ENCODE results near the gene PHETA1.
"Not testable (repeated sequence)": the region's sequence is repeated elsewhere in the genome, so short reads cannot be mapped to it uniquely, and the experiment has no call there.

The PHETA1 gene

DNA sequence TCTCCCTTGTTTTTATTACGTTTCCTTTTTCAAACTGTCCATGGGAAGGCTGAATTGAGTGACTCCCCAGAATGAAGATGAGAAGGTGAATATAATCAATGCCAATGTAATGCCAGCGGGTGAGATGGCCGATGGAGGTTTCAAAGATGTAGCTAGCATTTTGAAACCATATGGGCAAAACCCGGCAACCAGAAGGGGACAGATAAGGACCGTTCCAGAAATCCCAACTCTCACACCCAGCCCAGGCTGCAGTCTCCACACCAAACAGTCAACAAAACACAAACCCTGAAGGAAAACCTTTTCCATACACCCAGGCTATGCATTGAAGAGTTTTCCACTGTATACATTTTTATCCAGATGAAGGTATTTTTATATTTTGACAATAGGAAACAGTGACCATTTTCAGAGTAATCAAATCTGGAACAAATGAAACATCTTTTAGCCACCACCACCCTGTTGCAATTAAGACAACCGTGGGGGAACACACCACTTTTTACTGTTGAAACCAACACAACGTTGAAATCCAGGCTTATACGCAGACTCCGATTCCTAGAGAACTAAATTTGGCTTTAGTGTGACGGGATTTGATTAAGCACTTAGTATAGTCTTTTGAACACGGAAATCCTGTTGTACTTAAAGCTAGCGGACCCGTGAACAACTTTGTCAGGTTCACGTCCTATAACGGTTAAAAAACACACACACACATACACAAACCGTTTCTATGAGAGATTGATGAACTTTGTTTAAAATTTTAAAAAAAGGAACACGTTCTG is 19.0 kb downstream of the PHETA1 start:
- Mint-ChIP-seq H3K4me3 (no peak overlapping the region), H3K27ac (no peak overlapping the region), H3K9me3 (no peaks in the 10 kb centered on the region), H3K27me3 (no peaks in the 10 kb centered on the region), H3K4me1 (no peaks in the 10 kb centered on the region), H3K36me3 (no peaks in the 10 kb centered on the region)

DNA sequence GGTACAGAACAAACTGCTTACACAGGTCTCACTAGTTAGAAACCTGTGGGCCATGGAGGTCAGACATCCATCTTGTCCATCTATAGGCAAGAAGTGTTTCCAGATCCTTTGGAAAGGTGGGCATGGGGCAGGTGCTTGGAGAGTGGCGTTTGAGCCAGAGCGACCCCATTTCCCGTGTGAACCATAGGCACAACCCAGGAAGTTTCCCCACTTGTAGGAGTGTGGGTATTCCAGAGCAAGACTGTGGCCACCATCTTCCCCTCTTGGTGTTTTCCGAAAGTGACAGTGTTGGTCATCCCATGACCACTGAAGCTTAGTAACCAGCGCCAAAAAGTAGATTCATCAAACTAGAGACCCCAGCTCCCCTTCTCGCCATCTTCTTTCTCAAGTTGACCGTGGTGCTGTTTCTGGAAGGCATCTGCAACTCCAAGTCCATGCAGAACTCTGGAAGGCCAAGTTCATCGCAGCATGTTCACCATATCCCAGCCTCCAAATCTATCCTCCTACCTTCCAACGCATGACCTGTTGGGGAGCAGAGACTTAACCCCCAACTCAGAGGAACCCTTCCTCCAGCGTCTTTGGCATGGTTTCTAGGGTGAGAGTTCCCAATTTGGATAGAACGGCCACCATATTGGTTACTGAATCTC is 19.7 kb downstream of the PHETA1 start:
- Mint-ChIP-seq H3K4me3 (no peak overlapping the region), H3K36me3 (no peaks in the 10 kb centered on the region), H3K4me1 (no peaks in the 10 kb centered on the region), H3K27ac (no peak overlapping the region), H3K9me3 (no peaks in the 10 kb centered on the region), H3K27me3 (no peaks in the 10 kb centered on the region)

DNA sequence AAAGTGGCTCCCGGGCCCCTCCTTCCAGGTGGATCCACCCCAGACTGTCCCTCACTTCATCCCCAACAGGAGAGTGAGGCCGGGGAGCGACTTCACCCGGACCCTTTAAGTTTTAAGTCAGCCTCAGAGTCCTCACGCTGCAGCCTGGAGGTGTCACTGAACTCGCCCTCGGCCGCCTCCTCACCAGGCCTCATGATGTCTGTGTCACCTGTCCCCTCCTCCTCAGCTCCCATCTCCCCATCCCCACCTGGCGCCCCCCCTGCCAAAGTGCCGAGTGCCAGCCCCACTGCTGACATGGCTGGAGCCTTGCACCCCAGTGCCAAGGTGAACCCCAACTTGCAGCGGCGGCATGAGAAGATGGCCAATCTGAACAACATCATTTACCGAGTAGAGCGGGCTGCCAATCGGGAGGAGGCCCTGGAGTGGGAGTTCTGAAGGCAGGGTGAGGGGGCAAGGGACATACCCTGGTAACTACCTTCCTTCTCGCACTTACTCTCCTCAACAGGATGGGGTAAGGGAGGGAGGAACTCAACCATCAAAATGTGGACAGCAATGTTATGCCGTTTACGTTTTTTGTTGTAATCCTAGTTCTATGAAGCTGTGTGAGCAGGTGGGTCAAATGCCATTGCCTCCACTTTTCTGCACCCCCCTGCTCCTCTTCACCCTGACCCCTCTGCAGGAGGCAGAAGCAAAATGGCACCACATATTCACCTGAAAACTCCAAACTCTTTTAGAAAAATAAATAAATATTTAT is 20.8 kb downstream of the PHETA1 start:
- no peak overlapping the region for H3K4me3 Mint-ChIP-seq
- H3K4me1 Mint-ChIP-seq = no peaks in the 10 kb centered on the region

DNA sequence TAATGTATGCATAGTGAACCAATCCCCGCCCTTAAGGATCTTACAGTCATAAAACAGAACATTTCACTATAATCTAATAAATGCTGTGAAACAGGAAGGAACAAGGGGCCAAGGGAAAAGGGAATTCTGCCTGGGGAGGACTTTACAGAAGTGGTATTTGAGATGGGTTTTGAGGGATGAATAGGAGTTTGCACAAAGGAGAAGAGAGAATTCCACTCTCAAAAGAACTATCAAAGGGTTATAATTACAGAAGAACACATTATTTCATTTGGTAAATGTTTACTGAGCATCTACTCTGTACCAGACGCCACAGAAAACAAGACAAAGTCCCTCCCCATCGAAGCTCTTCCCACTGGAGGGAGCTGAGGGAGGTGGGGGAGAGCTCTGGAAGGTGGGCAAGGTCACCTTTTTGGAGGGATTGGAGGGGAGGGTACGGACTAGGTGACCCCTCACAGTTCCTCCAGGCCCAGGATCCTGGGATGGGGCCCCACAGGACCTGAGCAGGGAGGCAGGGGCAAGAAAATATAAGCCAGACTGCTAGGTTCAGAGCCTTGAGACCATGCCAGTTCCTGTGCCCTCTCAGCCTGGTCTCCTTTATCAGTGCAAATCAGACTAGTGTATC is 24.5 kb downstream of the PHETA1 start:
- H3K36me3 Mint-ChIP-seq = peaks cover 3% of the 10 kb centered on the region
- H3K4me1 Mint-ChIP-seq = no peaks in the 10 kb centered on the region
- H3K27ac Mint-ChIP-seq = no peak overlapping the region
- H3K4me3 Mint-ChIP-seq = no peak overlapping the region
- H3K27me3 Mint-ChIP-seq = no peaks in the 10 kb centered on the region
- H3K9me3 Mint-ChIP-seq = no peaks in the 10 kb centered on the region

More for the DNA sequence above, 20.8 kb downstream of the PHETA1 start:
- H3K27me3 Mint-ChIP-seq = no peaks in the 10 kb centered on the region
- no peaks in the 10 kb centered on the region for H3K9me3 Mint-ChIP-seq
- H3K27ac Mint-ChIP-seq = no peak overlapping the region
- no peaks in the 10 kb centered on the region for H3K36me3 Mint-ChIP-seq

DNA sequence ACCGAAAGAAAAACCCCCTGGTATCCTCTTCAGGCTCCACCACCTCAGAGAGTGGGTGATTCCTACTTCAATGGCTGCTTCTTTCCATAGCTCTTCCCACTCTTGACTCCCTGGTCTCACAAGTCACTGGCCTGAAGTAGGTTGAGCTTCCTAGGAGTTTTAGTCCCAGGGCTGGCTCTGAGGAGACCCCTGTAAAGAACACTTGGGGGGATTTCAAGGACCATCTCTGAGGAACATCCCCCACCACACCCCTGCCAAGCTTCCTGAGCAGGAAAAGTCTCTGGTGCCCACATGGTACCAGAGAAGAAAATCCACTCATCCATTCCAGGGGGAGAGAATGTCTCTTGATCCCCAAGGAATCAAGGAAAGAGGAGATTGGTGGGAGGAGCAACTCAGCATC is 25.7 kb downstream of the PHETA1 start:
- H3K27me3 Mint-ChIP-seq = no peaks in the 10 kb centered on the region
- H3K4me3 Mint-ChIP-seq = no peak overlapping the region
- H3K27ac Mint-ChIP-seq = no peak overlapping the region
- H3K36me3 Mint-ChIP-seq = peaks cover 3% of the 10 kb centered on the region
- no peaks in the 10 kb centered on the region for H3K4me1 Mint-ChIP-seq
- no peaks in the 10 kb centered on the region for H3K9me3 Mint-ChIP-seq

DNA sequence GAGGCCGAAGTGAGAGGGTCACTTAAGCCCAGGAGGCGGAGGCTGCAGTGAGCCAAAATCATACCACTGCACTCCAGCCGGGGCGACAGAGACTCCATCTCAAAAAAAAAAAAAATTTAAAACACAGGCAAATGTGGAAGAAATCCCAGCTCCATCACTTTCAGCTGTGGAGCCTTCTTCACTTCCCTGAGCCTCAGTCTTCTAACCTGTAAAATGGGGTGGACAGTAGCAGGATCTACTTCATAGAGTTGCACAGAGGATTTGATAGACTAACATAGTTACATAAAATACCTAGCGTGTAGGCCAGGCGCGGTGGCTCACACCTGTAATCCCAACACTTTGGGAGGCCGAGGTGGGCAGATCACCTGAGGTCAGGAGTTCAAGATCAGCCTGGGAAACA is 26.5 kb downstream of the PHETA1 start:
- H3K36me3 Mint-ChIP-seq = peaks cover 3% of the 10 kb centered on the region
- H3K4me3 Mint-ChIP-seq = no peak overlapping the region
- H3K4me1 Mint-ChIP-seq = no peaks in the 10 kb centered on the region
- H3K27ac Mint-ChIP-seq = no peak overlapping the region
- no peaks in the 10 kb centered on the region for H3K9me3 Mint-ChIP-seq
- H3K27me3 Mint-ChIP-seq = no peaks in the 10 kb centered on the region

DNA sequence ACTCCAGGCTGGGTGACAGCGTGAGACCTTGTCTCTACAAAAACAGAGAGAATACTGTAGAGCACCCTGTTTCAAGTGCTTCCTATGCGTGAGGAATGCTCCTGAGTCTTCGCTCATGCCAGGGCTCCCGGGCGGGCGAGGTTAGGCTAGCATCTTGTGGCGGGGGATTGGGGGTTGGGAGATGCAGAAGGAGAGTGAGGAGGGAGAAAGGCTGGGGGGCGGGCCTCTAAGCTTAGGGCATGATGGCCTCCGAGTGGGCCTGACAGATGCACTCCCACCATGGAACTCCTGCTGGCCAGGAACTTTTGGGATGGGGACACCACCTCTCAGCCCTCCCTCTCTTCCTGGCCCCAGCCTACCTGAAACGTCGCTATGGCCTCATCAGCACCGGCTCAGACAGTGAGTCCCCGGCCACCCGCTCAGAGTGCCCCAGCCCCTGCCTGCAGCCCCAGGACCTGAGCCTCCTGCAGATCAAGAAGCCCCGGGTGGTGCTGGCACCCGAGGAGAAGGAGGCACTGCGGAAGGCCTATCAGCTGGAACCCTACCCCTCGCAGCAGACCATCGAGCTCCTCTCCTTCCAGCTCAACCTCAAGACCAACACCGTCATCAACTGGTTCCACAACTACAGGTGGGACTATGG is 27.3 kb downstream of the PHETA1 start:
- no peaks in the 10 kb centered on the region for H3K9me3 Mint-ChIP-seq
- H3K4me3 Mint-ChIP-seq = no peak overlapping the region
- no peak overlapping the region for H3K27ac Mint-ChIP-seq
- H3K27me3 Mint-ChIP-seq = no peaks in the 10 kb centered on the region
- no peaks in the 10 kb centered on the region for H3K4me1 Mint-ChIP-seq
- peaks cover 3% of the 10 kb centered on the region for H3K36me3 Mint-ChIP-seq

DNA sequence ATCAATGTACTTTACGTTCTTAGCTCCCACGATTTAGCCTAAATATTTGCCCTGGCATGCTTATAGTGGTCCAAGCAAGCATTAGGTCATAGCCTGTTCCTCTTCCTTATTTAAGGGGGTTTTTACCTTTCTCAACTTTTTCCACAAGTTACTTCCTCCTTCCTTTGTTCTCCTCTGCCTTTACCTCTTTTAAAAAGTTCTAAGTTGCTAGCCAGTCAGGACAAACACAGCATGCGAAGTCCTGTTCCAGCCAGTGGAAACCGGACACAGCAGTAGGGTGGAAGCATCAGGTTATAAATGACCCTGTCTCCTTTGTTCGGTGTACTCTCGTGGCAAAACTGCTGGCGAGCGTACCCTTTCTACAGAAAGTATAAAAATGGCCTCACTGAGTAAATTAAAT is 28.2 kb downstream of the PHETA1 start:
- H3K27me3 Mint-ChIP-seq, H3K27ac Mint-ChIP-seq, H3K36me3 Mint-ChIP-seq, H3K4me3 Mint-ChIP-seq, H3K4me1 Mint-ChIP-seq, H3K9me3 Mint-ChIP-seq: not testable (repeated sequence)

DNA sequence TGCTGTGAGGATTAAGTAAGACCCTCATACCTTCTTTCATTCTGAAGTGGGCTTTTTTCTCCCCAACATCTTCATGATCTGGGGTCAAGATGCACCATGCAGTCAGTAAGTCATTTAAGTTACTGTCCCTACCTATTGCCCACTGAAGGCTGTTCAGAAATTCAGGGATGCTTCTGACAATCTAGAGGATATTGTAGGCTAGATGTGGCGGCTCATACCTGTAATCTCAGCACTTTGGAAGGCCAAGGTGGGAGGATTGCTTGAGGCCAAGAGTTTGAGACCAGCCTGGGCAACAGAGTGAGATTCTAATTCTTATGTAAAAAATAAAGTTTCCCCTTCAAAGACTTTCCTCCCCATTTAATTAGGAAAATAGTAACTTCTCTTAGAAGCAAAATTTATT is 28.7 kb downstream of the PHETA1 start:
- H3K4me1 Mint-ChIP-seq = no peaks in the 10 kb centered on the region
- no peak overlapping the region for H3K27ac Mint-ChIP-seq
- no peak overlapping the region for H3K4me3 Mint-ChIP-seq
- no peaks in the 10 kb centered on the region for H3K27me3 Mint-ChIP-seq
- H3K9me3 Mint-ChIP-seq = no peaks in the 10 kb centered on the region
- H3K36me3 Mint-ChIP-seq = peaks cover 3% of the 10 kb centered on the region

DNA sequence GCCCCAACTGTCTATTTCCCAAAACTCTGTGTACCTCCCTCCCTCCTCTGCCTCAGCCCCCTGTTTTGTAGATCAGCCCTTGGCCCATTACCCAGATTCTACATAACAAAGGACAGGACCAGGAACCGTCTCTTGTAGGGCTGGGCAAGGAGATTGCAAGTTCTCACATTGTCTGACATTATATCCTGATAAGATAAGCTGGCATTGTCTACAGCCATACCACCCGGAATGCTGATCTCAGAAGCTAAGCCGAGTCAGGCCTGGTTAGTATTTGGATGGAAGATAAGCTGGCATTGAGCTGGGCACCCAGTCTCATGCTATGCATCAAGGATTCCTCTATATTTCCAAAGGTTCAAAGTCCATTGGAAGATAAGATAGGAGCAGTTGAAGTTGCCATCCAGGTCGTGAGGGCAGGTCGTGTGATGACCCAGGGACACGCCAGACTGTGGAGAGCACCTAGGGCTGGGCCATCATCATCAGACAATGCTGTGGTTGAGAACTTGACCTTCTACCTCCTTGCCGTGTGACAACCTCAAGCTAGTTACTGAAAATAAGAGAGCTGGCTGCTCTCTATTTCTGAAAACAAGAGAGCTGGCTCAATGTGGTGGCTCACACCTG is 29.5 kb downstream of the PHETA1 start:
- H3K4me1 Mint-ChIP-seq = no peaks in the 10 kb centered on the region
- H3K36me3 Mint-ChIP-seq = peaks cover 3% of the 10 kb centered on the region
- no peaks in the 10 kb centered on the region for H3K9me3 Mint-ChIP-seq
- no peaks in the 10 kb centered on the region for H3K27me3 Mint-ChIP-seq
- H3K4me3 Mint-ChIP-seq = no peak overlapping the region
- no peak overlapping the region for H3K27ac Mint-ChIP-seq

DNA sequence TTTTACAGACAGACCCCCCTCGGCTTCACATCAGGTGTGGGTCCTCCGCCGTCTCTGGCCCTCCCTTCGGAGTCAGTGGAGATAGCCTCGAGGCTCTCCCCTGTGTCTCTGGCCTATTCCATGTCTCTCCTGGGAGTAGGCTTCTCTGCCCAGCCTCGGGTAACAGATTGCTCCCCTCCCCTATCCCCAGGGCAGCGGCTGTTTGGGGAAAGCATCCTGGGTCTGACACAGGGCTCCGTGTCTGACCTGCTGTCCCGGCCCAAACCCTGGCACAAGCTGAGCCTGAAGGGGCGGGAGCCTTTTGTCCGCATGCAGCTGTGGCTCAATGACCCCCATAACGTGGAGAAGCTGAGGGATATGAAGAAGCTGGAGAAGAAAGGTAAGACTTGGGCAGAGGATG is 30.8 kb downstream of the PHETA1 start:
- Mint-ChIP-seq H3K9me3 (no peaks in the 10 kb centered on the region), H3K27ac (no peak overlapping the region), H3K4me3 (no peak overlapping the region), H3K27me3 (no peaks in the 10 kb centered on the region), H3K36me3 (peaks cover 3% of the 10 kb centered on the region), H3K4me1 (no peaks in the 10 kb centered on the region)

DNA sequence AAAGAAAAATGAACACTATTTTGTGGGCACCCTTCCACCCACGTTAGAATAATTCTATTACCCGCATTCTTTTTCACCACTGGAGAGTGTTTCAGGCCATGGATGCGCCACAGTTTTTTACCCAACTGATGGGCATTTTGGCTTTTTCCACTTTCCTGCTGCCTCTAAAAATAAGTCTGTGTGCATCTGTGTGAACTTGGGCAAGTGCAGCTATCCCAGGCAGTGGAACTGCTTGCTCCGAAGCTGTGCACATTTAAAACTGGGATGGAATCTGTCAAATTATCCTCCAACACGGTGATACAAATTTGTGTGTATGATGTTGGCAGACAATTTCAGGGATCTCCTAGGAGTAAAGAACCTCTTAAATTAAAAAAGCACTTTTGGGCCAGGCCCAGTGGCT is 31.5 kb downstream of the PHETA1 start:
- no peak overlapping the region for H3K4me3 Mint-ChIP-seq
- H3K9me3 Mint-ChIP-seq = no peaks in the 10 kb centered on the region
- H3K27me3 Mint-ChIP-seq = no peaks in the 10 kb centered on the region
- H3K4me1 Mint-ChIP-seq = no peaks in the 10 kb centered on the region
- H3K27ac Mint-ChIP-seq = no peak overlapping the region
- H3K36me3 Mint-ChIP-seq = peaks cover under 1% of the 10 kb centered on the region

DNA sequence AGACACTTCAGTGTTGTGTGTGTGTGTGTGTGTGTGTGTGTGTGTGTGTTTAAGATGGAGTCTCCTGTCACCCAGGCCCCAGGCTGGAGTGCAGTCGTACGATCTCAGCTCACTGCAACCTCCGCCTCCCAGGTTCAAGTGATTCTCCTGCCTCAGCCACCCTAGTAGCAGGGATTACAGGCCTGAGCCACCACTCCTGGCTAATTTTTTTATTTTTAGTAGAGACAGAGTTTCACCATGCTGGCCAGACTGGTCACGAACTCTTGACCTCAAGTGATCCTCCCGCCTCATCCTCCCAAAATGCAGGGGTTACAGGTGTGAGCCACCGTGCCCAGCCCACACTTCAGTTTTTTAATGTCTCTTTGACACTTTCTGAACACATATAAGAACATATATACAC is 32.5 kb downstream of the PHETA1 start:
- H3K27ac Mint-ChIP-seq, H3K4me1 Mint-ChIP-seq, H3K9me3 Mint-ChIP-seq, H3K4me3 Mint-ChIP-seq, H3K27me3 Mint-ChIP-seq, H3K36me3 Mint-ChIP-seq: not testable (repeated sequence)

DNA sequence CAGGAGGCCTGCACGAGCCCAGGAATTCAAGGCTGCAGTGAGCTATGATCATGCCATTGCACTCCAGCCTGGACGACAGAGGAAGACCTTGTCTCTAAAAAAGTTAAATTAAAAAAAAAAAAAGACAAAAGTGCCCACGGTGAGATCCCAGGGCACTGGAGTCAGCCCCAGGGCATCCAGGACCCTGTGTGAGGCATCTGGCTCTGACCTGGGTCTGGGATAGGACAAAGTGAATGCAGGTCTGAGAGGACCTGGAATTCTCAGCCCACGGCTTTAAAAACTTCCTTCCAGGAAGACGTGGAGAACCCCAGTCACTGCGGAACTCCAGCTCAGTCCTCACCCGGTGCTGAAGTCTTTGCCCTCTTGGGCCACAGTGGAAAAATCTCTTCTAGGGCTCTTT is 33.1 kb downstream of the PHETA1 start:
- Mint-ChIP-seq H3K4me3 (no peak overlapping the region), H3K4me1 (no peaks in the 10 kb centered on the region), H3K27me3 (no peaks in the 10 kb centered on the region), H3K9me3 (no peaks in the 10 kb centered on the region), H3K36me3 (no peaks in the 10 kb centered on the region), H3K27ac (no peak overlapping the region)

DNA sequence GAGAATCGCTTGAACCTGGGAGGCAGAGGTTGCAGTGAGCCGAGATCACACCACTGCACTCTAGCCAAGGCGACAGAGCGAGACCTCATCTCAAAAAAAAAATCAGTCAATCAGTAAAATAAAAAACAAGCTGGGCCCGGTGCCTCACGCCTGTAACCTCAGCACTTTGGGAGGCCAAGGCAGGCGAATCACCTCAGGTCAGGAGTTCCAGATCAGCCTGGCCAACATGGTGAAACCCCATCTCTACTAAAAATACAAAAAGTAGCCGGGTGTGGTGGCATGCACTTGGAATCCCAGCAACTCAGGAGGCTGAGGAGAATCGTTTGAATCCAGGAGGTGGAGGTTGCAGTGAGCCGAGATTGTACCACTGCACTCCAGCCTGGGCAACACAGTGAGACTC is 33.6 kb downstream of the PHETA1 start:
- H3K9me3 Mint-ChIP-seq, H3K36me3 Mint-ChIP-seq, H3K27ac Mint-ChIP-seq, H3K4me3 Mint-ChIP-seq, H3K4me1 Mint-ChIP-seq, H3K27me3 Mint-ChIP-seq: not testable (repeated sequence)

Measured in activated naive CD4-positive, alpha-beta T cell treated with anti-CD3 and anti-CD28 coated beads, Interleukin-2, amount 50 U/mL, for 24 hours (primary cell).